HG02571 (cell line): Measurements from ENCODE around the gene IGFL1.
"Not testable (repeated sequence)": the region's sequence is repeated elsewhere in the genome, so short reads cannot be mapped to it uniquely, and the experiment has no call there.

Experiments
- ATAC-seq: cut with Tn5 transposase; IDR thresholded peaks from one replicate; pipeline ENCODE4 v1.9.1; 2021; ENCODE audit warnings: mild to moderate bottlenecking, moderate library complexity; ENCODE audit not compliant: unreplicated experiment

Gene IGFL1

DNA sequence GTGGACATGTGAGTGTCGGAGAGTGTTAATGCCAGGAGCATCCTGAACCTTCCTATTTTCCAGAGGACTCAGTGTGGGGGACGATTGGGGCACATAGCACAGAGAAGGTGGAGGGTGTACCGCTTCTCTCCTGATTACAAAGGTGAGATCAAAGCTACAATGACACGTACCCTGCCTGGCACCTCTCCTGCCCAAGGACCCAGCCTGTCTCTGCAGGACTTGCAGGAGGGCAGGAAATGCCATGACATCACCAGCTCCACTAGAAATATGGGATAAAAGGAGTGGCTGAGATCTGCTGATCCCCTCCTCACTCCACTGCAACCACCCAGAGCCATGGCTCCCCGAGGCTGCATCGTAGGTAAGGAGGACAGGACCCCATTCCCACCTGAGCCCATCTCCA is at the start of gene IGFL1:
TSS of gene IGFL1 (plus strand) at position 301 of the 400 bp plus-strand sequence. CDS start at position 334, 33 bp downstream.
- no peak for ATAC-seq

DNA sequence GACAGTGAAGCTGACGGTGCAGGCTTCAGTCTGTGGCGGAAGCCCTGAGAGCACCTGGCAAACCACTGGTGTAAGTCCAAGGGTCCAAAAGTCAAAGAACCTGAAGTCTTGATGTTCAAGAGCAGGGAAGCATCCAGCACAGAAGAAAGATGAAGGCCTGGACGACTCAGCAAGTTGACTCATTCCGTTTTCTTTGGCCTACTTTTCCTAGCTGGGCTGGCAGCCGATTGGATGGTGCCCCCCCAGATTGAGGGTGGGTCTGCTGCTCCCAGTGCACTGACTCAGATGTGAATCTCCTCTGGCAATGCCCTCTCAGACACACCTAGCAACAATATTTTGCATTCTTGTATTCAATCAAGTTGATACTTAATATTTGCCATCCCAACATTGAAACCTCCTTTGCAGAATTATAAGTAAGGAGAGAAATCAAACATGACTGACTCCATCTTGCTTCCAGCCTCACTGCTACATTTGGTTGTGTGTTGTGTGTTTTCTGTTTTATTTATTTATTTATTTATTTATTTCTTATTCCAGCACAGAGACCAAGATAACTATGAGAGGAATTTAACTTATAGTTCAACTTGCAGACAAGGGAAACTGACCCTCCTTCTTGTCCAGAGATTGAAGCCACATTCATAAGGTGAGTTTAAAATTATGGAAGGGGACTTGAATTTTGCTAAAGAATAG is 48.7 kb upstream of the IGFL1 start:
- no peak for ATAC-seq

DNA sequence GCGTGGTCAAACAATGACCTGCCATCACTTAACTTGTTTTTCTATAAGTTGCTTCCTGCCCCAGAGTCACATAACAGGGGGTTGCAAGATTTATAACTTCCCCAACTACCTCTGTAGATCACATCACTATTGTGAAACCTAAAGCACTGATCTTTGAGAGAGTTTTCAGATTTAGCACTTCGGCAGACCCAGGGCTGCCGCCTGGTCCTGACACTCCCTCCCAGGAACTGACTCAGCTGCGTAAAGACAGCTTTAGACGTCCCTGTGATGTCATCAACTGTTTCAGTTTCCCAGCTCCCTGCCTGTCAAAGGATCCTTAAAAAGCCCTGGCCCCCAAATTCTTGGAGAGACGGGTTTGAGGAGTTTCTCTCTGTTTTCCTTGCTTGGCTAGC is 48.2 kb upstream of the IGFL1 start:
- no peak for ATAC-seq

DNA sequence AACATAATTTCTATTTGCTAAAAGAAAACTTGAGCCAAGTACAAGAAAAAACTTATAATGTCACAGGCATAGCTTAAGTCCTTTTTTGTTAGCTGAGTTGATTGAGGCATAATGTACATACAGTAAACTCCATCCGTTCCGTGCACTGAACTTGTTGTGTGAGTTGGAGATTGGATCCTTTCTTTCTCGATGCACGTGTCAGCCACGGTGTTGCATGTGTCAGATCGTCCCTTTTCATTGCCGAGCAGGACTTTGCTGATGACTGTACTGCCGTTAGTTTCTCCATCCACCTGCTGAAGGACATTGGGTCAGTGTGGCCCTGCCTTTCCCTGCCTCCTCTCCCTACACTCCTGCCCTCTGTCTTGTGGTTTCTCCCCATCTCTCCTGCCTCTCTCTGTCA is 47.1 kb upstream of the IGFL1 start:
- ATAC-seq = no peak

DNA sequence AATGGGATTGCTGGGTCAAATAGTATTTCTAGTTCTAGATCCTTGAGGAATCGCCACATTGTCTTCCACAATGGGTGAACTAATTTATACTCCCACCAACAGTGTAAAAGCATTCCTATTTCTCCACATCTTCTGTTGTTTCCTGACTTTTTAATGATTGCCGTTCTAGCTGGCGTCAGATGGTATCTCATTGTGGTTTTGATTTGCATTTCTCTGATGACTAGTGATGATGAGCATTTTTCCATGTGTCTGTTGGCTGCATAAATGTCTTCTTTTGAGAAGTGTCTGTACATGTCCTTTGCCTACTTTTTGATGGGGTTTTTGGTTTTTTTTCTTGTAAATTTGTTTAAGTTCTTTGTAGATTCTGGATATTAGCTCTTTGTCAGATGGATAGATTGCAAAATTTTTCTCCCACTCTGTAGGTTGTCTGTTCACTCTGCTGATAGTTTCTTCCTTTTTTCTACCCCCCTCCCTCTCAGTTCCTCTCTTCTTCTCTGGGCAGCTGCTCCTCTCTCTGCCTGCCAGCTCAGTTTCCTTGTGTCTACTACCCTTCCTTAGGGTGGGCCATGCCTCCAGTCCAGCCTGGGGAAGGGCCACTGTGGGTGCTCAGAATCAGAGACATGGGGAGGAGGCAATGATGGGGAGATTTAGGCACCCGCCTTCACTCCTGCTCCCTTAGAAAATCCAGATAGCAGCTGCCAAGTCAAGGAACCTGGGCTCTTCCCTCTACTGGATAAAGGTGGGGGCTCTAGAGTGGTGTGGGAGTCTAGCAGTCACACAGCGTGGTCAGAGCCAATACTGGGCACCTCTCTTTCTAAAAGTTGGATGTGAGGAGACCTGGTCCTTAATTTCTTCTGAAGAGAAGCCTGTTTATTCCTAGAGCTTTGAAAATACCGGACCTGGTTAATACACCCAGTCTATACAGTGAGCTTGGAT is 44.5 kb upstream of the IGFL1 start:
- ATAC-seq = not testable (repeated sequence)

DNA sequence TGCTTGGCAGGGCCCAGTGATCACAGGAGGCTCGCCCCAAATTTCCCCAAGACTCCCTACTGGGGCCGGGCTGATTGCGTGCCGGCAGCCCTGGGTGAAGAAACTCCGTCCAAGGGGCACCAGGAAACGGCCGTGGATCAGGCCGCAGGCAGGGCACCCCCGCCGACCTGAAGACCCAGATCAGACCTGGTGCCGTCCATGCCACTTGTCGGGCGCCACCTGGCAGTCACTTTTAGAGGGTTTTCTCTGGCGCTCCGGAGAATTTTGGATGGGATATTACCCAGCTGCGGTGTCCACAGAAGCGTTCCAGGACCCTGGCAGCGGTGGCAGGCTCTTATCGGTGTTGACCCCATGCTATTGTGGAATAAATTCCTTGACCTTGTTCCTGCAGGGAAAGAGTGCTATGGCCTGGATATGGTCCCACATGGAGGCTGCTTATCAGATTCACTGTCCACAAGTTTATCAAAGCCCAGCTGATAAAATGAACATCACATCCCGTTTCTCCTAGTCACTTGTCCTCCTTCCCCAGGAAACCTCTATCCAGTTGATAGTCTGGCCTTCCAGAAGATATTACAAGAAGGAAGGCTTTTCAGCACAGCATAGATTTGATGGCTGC is 43.3 kb upstream of the IGFL1 start:
- no peak for ATAC-seq

DNA sequence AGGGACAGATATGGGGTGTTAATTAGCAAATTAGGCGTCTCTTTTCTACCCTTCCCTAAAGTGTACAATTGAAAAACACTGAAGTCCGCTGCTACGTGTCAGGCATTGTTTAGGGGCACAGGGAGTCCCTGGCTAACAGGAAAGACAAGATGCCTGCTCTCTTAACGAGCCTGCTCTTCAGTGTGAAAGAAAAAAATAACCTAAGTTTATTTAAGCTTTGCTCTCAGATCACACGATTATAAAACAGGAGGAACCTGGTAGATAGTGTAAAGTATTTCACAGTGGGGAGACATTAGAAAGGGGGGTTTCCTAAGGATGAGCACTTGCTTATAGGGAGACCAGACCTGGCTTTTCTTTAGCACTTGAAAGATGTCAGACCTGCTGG is 42.8 kb upstream of the IGFL1 start:
- no peak for ATAC-seq

DNA sequence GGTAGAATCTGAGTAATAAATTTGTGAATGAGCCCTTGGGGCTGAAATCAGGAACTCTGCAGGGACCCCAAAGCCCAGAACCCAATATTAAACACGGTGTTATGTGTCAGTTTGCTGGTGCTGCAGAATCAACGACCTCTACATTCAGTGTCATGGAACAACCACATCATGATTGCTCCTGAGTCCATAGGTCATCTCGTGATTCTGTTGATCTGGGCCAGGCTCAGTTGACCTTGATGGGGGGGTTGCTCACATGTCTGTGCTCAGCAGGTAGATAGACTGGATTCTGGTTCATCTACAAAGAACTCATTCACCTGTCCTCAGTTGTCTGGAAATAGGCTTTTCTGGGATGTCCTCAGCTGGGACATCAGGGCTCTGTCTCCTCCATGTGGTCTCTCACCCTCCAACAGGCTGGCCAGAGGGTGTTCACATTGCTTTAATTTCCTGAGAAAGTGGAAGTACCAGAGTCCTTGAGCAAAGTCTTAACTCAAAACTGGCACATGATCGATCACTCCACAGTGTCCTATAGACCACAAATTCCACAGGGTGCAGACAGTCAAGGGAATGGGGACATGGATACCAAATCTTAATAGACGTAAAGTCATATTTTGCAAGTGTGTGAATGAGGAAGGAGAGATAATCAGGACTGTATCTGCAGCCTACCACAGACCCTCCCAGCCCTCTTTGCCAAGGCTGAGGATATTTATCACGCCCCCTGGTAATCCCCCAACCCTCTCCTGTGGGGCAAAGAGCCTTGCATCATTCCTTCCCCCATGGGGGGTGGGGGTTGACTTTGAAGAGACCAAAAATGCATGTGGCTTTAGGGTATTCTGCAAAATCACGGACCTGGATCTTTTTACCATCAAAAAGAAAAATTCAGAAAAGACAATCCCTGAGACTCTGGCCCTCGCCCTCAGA is 39.3 kb upstream of the IGFL1 start:
- ATAC-seq = no peak

DNA sequence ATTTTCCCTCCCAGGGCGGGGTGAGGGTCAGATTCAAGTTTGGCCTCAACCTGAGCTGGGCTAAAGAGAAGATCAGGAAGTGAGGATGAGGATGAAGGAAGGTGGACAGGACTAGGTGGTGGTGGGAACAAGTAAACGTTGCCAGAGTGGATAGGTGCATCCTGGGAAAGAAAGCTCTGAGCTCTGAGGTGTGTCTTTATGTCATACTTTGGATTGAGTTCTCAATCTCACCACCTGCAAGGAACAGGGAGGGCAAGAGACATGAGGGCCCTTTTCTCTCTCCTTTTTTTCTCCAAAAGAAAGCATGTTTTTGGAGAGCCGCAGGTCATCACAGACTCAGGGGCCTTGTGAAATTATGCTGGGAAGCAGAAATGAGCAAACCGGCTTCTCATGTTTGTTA is 38.2 kb upstream of the IGFL1 start:
- no peak for ATAC-seq

DNA sequence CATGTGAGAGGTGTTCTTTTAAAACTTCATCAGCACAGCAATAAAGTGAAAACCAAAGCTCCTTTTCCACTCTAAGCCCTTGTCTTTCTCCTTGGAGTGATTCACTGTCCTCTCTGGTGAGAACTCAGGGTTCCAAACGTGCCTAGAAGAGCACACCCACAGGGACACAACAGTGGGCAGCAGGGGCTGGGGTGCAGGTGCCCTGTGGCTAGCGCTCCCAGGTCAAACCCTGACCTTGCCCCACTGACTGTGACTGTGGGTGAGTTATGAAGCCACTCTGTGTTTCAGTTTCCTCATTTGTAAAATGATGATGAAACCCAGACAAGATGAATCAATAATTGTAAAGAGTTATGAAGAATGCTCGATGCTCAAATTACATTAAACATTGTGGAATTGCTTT is 37.6 kb upstream of the IGFL1 start:
- ATAC-seq = no peak

DNA sequence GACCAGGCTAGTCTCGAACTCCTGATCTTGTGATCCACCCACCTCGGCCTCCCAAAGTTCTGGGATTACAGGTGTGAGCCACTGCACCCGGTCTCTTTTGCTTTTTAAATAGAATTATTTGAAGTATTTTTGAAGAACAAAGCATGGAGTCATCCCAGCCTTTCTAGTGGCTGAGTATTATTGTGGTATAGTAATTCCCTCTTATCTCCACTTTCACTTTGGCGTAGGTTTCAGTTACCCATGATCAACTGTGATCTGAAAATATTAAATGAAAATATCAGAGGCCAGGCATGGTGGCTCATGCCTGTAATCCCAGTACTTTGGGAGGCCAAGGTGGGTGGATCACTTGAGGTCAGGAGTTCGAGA is 36.9 kb upstream of the IGFL1 start:
- not testable (repeated sequence) for ATAC-seq

DNA sequence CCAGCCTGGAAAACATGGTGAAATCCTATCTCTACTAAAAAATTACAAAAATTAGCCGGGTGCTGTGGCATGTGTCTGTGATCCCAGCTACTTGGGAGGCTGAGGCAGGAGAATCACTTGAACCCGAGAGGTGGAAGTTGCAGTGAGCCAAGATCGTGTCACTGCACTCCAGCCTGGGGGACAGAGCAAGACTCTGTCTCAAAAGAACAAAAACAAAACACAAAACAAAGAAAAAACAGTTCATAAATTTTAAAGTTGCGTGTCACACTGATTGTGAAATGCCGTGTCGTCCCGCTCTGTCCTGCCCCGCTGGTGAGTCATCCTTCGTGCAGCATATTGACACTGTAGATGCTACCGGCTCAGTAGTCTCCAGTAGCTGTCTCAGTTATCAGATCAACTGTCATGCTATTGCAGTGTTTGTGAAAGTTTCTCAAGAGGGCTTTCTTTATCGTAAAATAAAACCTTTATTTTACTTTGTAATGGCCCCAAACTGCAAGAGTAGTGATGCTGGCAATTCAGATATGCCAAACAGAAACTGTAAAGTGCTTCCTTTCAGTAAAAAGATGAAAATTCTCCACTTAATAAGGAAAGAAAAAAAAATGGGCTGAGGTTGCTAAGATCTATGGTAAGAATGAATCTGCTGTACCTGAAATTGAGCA is 36.4 kb upstream of the IGFL1 start:
- ATAC-seq = no peak

DNA sequence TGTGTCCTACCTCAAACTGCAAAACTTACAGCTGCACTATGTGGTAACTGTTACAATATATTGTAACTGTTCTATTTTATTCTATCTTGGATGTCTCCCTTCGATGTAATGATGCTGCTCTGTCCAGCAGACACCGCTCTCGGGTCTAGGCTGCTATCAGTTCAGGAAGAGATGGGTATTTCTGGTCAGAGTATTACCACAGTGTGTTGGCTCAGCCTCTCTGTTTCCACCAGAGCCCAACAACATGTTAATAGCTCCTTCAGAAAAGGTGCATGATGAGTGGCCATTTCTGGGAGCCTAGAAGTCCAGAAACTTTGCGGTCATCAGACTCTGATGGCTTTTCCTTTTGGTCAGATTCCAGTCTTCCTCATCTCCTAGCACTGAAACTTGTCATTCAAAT is 35.9 kb upstream of the IGFL1 start:
- no peak for ATAC-seq

DNA sequence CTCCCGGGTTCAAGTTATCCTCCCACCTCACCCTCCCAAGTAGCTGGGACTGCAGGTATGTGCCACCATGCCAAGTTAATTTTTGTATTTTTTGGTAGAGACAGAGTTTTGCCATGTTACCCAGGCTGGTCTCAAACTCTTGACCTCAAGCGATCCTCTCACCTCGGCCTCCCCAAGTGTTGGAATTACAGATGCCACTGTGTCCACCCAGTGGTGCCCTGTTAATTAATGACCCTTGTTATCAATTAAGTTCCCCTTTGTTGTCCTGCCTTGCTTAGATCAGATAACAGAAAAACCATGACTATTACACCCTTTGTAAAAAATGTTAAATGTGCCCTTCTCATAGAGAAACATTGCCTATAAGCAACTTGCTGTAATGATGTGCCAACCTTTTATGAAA is 34.4 kb upstream of the IGFL1 start:
- ATAC-seq = no peak

DNA sequence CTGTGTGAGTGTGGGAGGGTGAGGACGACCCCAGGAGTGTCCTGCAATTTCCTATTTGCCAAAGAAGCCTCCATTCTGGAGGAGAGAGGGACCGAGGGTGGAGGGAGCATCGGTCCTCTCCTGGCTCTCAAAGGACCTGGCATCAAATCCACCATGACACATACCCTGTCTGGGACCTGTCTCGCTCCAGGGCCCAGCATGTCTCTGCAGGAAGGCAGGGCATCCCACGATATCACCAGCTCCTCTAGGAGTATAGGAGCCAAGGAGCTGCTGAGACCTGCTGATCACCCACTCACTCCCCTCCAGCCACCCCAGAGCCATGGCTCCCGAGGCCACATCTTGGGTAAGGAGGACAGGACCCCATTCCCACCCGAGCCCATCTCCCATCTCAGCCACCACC is 33.6 kb upstream of the IGFL1 start:
- not testable (repeated sequence) for ATAC-seq

DNA sequence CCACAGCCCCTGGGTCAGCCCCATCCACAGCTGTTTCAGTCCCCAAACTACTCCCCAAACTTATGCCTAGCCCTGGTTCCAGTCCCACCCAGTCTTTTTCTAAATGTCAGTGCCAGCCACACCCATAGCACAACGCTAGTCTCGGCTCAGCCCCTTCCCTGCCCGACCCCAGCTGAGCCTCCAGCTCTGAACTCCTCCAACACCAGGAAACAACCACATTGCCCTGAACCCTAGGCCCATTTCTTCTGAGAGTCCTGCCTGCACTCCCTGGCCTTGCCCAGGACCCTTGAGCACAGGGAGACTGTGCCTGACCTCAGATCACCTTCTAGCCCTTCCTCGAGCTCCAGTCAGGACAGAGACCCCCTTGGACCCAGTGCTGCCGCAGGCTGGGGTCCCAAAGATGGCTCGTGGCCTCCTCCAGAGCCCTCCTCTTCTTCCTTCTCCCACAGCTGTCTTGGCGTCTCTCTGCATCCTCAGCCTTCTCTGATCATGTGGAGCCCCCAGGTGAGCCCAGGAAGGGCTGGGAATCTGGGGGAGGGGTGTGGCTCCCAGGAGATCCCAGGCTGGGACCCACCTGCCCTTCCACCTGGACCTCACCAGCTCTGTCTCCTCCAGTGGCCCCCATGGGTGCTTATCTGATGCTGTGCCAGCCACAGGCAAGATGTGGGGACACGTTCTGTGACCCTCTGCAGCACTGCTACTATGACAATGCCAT is 33.0 kb upstream of the IGFL1 start:
- no peak for ATAC-seq

DNA sequence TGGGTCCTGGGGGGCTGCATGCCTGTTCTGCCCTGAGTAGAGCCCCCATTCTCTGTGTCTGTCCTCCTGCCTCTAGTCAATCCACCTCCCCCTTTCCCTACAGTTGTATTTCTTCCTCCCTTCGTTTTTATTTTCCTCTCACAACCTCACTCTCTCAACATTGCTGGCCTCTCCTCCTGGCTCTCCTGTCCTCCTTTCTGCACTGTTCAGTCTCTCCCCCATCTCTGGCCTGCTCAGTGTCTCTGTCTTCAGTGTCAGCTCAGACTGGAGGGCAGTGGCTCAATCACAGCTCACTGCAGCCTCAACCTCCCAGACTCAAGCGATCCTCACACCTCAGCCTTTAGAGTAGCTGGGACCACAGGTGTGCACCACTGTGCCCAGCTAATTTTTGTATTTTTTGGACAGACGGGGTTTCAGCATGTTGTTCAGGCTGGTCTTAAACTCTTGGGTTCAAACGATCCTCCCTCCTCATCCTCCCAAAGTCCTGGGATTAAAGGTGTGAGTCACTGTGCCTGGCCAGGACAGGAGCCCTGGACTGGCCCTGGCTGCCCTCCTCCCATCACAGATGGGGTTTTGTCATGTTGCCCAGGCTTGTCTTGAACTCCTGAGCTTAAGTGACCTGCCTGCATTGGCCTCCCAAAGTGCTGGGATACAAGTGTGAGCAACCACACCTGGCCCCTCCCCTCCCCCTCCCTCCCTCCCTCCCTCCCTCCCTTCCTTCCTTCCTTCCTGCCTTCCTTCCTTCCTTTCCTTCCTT is 32.0 kb upstream of the IGFL1 start:
- ATAC-seq = no peak

DNA sequence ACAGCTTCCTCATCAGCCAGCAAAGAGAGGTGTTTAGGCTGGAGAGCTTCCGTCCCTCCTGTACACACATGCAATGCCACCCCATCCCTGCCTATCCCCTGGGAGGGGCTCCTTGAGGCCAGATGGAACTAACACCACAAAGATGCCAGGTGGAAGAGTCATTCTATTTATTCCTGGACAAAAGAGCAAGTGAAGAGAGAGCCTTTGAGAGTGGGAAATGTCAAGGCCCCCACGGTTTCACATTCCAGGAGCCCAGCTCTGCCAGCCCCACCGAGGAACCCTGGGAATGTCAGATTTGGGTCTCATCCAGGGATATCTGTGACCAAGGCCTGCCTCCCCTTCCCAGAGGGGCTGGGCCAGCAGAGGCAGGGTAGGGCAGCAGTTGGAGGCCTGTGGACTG is 30.8 kb upstream of the IGFL1 start:
- ATAC-seq = no peak
